ENCODE results near the gene HDAC7.
"Not testable (repeated sequence)": the region's sequence is repeated elsewhere in the genome, so short reads cannot be mapped to it uniquely, and the experiment has no call there.

Gene HDAC7

DNA sequence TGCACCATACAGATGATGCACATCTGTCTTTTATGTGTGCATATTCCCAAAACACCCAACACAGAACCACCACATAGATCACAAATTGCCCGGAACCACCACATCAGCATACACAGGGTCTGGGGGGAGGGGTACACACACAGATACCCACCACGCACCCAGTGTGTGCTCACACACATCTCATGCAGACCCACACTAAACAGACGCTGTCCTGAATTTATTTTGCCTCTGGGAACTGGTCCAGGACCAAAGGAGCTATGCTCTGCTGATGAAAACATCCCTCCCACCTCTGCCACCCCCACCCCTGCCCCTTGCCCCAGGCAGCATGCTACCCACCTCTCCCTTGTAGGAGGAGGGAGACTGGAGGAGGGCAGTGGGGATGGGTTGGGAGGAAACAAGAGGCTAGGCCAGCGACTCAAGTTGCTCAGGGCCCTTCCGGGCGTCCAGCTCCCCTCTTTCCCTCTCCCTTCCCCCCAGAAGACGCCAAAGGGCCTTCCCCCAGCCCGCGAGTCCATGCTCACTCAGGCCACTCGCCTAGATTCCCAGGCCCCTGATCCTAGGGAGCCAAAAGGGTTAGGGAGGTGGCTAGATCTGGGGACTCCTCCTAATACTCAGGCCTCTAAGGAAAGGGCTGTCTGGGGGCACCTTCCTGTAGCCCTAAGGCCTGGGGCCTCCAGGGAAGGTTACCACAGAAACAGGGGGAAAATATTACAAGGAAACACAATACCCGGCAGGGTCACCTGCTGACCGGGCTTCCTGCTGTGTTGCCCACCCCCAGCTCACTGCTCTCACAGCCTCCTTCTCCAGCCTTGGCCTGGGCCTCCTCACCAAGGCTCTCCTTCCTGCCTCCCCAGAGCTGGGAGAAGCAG is 3.1 kb downstream of the HDAC7 start:
- Histone ChIP-seq H3K27ac (ENCODE audit: low read length) (no peak overlapping the region), H3K36me3 (ENCODE audit: control insufficient read depth, low read depth, low read length) (peaks cover 3% of the 10 kb centered on the region), H3K9me3 (ENCODE audit: control insufficient read depth, low read depth, low read length) (no peaks in the 10 kb centered on the region), H3K4me1 (ENCODE audit: control insufficient read depth, low read depth, low read length) (peaks cover 65% of the 10 kb centered on the region), H3K27me3 (ENCODE audit: control insufficient read depth, insufficient read depth, low read length) (peaks cover under 1% of the 10 kb centered on the region), H3K9ac (ENCODE audit: low read length) (no peak overlapping the region), H3K4me3 (ENCODE audit: low read length) (peak overlapping the region; percentile 3)

DNA sequence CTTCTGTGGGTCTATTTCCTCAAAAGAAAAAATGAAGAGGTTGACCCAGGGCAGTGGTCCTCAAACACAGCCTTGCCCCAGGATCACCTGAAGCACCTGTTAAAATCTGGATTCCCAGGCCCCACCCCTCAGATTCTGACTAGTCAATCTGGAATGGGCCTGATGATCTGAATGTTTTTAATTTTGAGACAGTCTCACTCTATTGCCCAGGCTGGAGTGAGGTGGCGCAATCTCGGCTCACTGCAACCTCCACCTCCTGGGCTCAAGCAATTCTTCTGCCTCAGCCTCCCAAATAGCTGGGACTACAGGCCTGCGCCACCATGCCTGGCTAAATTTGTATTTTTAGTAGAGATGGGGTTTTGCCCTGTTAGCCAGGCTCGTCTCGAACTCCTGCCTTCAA is 4.3 kb downstream of the HDAC7 start:
- not testable (repeated sequence) for H3K36me3 ChIP-seq (ENCODE audit: control insufficient read depth, low read depth, low read length); H3K27ac ChIP-seq (ENCODE audit: low read length); H3K4me3 ChIP-seq (ENCODE audit: low read length); H3K9ac ChIP-seq (ENCODE audit: low read length); H3K27me3 ChIP-seq (ENCODE audit: control insufficient read depth, insufficient read depth, low read length); H3K9me3 ChIP-seq (ENCODE audit: control insufficient read depth, low read depth, low read length)
- H3K4me1 ChIP-seq (ENCODE audit: control insufficient read depth, low read depth, low read length) = peaks cover 66% of the 10 kb centered on the region

DNA sequence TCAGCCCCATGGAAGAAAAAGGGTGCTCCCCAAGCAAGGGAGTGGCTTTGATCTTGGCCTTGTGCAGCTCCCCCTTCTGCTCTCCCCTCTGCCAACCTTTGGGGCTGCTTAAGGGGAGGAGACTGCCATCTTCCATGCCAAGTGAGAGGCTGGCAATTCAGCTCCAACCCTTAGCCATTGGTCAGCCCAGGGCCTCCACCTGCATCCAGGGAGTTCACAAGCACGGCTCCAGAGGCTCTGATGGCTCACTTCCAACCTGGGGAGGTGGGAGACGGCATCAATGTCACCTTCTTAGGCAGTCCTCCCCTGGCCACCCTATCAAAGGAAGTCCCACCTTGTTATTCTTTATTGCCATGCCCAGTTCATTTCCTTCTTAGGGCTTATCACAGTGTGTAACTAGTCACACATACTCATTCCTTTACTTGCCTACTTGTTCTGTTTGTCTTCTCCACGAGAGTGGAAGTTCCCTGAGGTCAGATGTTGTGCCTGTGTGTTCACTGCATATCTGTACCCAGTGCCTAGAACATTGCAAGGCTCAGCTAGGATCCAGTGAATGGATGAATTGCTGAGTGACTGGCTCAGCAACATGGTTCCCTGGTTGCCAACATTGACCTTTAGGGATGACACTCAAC is 5.0 kb downstream of the HDAC7 start:
- no peak overlapping the region for H3K27ac ChIP-seq (ENCODE audit: low read length)
- peaks cover 69% of the 10 kb centered on the region for H3K4me1 ChIP-seq (ENCODE audit: control insufficient read depth, low read depth, low read length)
- H3K4me3 ChIP-seq (ENCODE audit: low read length) = no peak overlapping the region
- no peaks in the 10 kb centered on the region for H3K27me3 ChIP-seq (ENCODE audit: control insufficient read depth, insufficient read depth, low read length)
- no peak overlapping the region for H3K9ac ChIP-seq (ENCODE audit: low read length)
- H3K9me3 ChIP-seq (ENCODE audit: control insufficient read depth, low read depth, low read length) = no peaks in the 10 kb centered on the region
- peaks cover 3% of the 10 kb centered on the region for H3K36me3 ChIP-seq (ENCODE audit: control insufficient read depth, low read depth, low read length)

DNA sequence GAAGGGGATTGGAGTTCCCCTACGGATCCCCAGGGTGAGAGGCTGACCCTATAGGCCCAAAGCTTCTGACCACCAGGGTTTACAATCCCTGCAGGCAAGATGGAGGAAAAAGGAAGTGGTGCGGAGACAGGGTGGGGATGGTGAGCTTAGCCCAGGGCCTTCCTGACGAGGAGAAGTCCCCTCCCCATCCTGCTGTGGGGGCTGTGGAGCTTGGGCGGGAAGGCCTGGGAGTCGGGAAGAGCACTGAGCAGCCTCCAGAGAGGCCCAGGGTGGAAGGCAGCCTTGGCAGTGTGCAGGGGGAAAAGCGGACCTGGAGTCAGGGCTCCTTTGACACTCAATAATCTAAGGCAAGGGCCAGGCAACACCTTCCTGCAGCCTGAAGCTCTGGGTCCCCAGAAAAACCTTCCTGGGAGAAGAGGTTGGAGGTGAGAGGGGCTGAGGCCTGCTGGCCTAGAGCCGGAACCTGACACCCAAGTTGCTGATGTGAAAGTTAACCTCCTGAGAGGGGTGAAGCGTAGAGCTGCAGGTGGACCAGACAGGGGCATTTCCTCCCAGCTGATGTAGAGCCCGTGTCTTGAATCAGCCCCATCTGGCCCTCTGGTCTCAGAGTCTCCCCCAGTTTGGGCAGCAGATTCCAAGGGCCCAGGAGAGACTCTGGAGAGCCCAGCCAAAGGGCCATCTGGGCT is 6.0 kb downstream of the HDAC7 start:
- Histone ChIP-seq H3K27me3 (ENCODE audit: control insufficient read depth, insufficient read depth, low read length) (no peaks in the 10 kb centered on the region), H3K4me3 (ENCODE audit: low read length) (peak overlapping the region; percentile 52), H3K9ac (ENCODE audit: low read length) (peak overlapping the region; percentile 40), H3K9me3 (ENCODE audit: control insufficient read depth, low read depth, low read length) (no peaks in the 10 kb centered on the region), H3K4me1 (ENCODE audit: control insufficient read depth, low read depth, low read length) (peaks cover 71% of the 10 kb centered on the region), H3K36me3 (ENCODE audit: control insufficient read depth, low read depth, low read length) (peaks cover 3% of the 10 kb centered on the region), H3K27ac (ENCODE audit: low read length) (peak overlapping the region; percentile 17)

GRCh38 chr12:47812797-47813510 is 6.7 kb downstream of the HDAC7 start:
- Histone ChIP-seq H3K4me3 (ENCODE audit: low read length) (peak overlapping the region; percentile 59), H3K27ac (ENCODE audit: low read length) (peak overlapping the region; percentile 72), H3K36me3 (ENCODE audit: control insufficient read depth, low read depth, low read length) (peaks cover 3% of the 10 kb centered on the region), H3K9me3 (ENCODE audit: control insufficient read depth, low read depth, low read length) (no peaks in the 10 kb centered on the region), H3K27me3 (ENCODE audit: control insufficient read depth, insufficient read depth, low read length) (no peaks in the 10 kb centered on the region), H3K9ac (ENCODE audit: low read length) (peak overlapping the region; percentile 61), H3K4me1 (ENCODE audit: control insufficient read depth, low read depth, low read length) (peaks cover 72% of the 10 kb centered on the region)

DNA sequence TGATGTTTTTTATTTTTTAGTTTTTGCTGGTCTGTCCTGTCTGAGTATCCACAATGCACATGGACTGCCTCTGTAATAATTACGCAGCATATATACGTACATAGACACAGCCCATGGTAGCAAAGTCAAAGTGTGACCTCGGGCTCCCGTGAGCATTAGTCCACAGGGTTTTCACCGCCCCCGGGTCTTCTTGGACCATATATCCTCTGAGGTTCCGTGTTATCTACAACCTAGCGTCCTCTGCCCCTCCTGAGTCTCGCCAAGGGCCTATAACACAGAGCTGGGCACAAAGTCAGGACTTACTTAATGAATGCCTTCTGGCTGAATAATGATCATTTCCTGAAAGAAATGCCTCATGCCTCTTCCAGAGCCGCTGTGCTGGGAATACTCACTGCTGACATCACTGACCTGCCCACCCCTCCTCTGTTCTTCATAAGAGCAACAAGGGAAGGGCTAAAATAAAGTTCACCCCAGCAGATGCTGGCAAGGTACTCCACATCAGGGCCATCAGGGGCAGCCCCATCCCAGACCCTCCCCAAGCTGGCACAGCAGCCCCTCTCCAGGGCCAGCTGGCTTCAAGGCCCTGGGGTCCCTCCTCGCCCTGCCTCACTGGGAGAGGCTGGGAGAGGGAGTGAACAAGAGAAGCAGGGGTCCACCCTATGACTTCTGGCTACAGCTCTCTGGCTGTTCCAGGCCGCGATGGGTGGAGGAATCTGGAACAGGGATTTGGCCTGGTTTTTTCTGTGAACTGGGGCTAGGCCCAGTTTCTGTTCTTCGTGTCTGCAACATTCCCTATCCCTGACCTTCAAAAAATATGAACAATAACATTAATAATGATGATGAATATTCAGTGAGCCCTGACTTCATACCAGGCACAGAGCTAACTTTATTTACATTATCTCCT is 7.9 kb downstream of the HDAC7 start:
- H3K27ac ChIP-seq (ENCODE audit: low read length) = peak overlapping the region; percentile 72
- H3K4me1 ChIP-seq (ENCODE audit: control insufficient read depth, low read depth, low read length) = peaks cover 67% of the 10 kb centered on the region
- H3K9ac ChIP-seq (ENCODE audit: low read length) = peak overlapping the region; percentile 61
- no peaks in the 10 kb centered on the region for H3K9me3 ChIP-seq (ENCODE audit: control insufficient read depth, low read depth, low read length)
- H3K27me3 ChIP-seq (ENCODE audit: control insufficient read depth, insufficient read depth, low read length) = no peaks in the 10 kb centered on the region
- H3K4me3 ChIP-seq (ENCODE audit: low read length) = peak overlapping the region; percentile 59
- H3K36me3 ChIP-seq (ENCODE audit: control insufficient read depth, low read depth, low read length) = peaks cover 3% of the 10 kb centered on the region

DNA sequence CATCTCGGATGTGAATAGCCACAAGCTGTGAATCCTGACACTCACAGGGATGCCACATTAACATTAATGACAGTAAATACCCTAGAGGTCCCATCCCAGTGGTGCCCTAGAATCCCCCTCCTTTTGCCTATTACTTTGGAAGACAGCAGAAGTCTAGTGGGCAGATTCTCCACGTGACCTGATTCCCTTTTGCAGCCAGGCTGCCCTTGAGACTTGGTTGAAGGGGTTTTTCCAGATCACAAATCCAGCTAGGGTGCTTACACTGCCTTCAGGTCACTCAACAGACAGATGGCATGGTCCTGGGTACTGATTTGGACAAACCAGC is 8.7 kb downstream of the HDAC7 start:
- Histone ChIP-seq H3K4me3 (ENCODE audit: low read length) (no peak overlapping the region), H3K4me1 (ENCODE audit: control insufficient read depth, low read depth, low read length) (peaks cover 61% of the 10 kb centered on the region), H3K9ac (ENCODE audit: low read length) (no peak overlapping the region)

DNA sequence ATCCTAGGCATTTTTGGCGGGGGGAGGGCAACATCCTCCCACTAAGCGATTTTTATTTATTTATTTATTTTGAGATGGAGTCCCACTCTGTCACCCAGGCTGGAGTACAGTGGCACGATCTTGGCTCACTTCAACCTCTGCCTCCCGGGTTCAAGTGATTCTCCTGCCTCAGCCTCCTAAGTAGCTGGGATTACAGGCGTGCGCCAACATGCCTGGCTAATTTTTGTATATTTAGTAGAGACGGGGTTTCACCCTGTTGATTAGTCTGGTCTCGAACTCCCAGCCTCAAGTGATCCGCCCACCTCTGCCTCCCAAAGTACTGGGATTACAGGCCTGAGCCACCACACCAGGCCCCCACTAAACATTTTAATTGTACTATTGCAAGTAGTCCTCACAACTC is 10.2 kb downstream of the HDAC7 start:
- not testable (repeated sequence) for H3K27me3 ChIP-seq (ENCODE audit: control insufficient read depth, insufficient read depth, low read length); H3K27ac ChIP-seq (ENCODE audit: low read length); H3K36me3 ChIP-seq (ENCODE audit: control insufficient read depth, low read depth, low read length); H3K4me3 ChIP-seq (ENCODE audit: low read length); H3K9ac ChIP-seq (ENCODE audit: low read length); H3K9me3 ChIP-seq (ENCODE audit: control insufficient read depth, low read depth, low read length)
- H3K4me1 ChIP-seq (ENCODE audit: control insufficient read depth, low read depth, low read length) = peaks cover 61% of the 10 kb centered on the region

More for the DNA sequence above, 8.7 kb downstream of the HDAC7 start:
- peaks cover 3% of the 10 kb centered on the region for H3K36me3 ChIP-seq (ENCODE audit: control insufficient read depth, low read depth, low read length)
- H3K9me3 ChIP-seq (ENCODE audit: control insufficient read depth, low read depth, low read length) = no peaks in the 10 kb centered on the region
- H3K27me3 ChIP-seq (ENCODE audit: control insufficient read depth, insufficient read depth, low read length) = no peaks in the 10 kb centered on the region
- H3K27ac ChIP-seq (ENCODE audit: low read length) = no peak overlapping the region

GRCh38 chr12:47808574-47809365 is 10.9 kb downstream of the HDAC7 start:
- Histone ChIP-seq H3K9ac (ENCODE audit: low read length) (no peak overlapping the region), H3K4me3 (ENCODE audit: low read length) (no peak overlapping the region), H3K9me3 (ENCODE audit: control insufficient read depth, low read depth, low read length) (no peaks in the 10 kb centered on the region), H3K27me3 (ENCODE audit: control insufficient read depth, insufficient read depth, low read length) (no peaks in the 10 kb centered on the region), H3K27ac (ENCODE audit: low read length) (no peak overlapping the region), H3K36me3 (ENCODE audit: control insufficient read depth, low read depth, low read length) (no peaks in the 10 kb centered on the region), H3K4me1 (ENCODE audit: control insufficient read depth, low read depth, low read length) (peaks cover 54% of the 10 kb centered on the region)

DNA sequence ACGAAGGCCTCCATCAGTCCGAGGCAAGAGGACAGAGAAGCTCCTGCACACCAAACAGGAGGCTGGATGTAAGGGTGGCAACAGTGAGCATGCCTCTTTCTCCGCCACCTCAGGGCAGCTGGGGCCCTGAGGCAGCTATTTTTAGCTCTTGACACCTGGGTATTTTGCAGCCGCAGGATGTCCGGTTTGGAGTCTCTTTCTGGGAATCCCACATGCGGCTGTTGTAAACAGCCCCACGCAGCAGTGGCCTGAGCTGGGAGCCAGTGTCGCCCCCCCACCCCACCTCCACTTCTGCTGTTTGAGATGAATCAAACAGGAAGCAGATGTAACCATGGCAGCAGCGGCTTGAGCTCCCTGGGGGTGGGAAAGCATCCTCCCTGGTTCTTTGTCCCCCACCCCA is 11.7 kb downstream of the HDAC7 start:
- Histone ChIP-seq H3K27me3 (ENCODE audit: control insufficient read depth, insufficient read depth, low read length) (no peaks in the 10 kb centered on the region), H3K9ac (ENCODE audit: low read length) (no peak overlapping the region), H3K27ac (ENCODE audit: low read length) (no peak overlapping the region), H3K9me3 (ENCODE audit: control insufficient read depth, low read depth, low read length) (no peaks in the 10 kb centered on the region), H3K4me1 (ENCODE audit: control insufficient read depth, low read depth, low read length) (peaks cover 47% of the 10 kb centered on the region), H3K36me3 (ENCODE audit: control insufficient read depth, low read depth, low read length) (no peaks in the 10 kb centered on the region), H3K4me3 (ENCODE audit: low read length) (no peak overlapping the region)
